Upper lobe of left lung (tissue), 4 donors: Measurements from ENCODE around the gene CGB3.
"Not testable (repeated sequence)": the region's sequence is repeated elsewhere in the genome, so short reads cannot be mapped to it uniquely, and the experiment has no call there.

Experiments used
- CTCF ChIP-seq, 6 experiments: fragments of 450-650 bp in 4 of 6; fragments of 200-600 bp in 2 of 6; sonication (generic) in 2 of 6; IDR thresholded peaks; one replicate each; pipeline ENCODE4 v1.5.1; 2016 to 2019; ENCODE audit warnings: antibody characterized with exemption in 6 of 6
- POLR2AphosphoS5 ChIP-seq, 2 donors: sonication (generic); formaldehyde crosslinking; IDR thresholded peaks; one replicate each; pipeline ENCODE4 v1.5.1; 2017; ENCODE audit warnings: antibody characterized with exemption in 2 of 2

- not testable (repeated sequence) for TF ChIP-seq POLR2AphosphoS5, CTCF (IDR thresholded peaks at IDR 0.05)
Observed at GRCh38 chr19:49049011-49049410, 24.9 kb upstream of the CGB3 start, which contains the start of gene CGB8.
